GM12878 (cell line): Measurements from ENCODE around the gene SEPHS1.

ENCODE experiments used
- BACH1 ChIP-seq: fragments of 450-650 bp; IDR thresholded peaks from 2 replicates; pipeline ENCODE4 v1.6.1; 2017; ENCODE audit warnings: mild to moderate bottlenecking, borderline replicate concordance
- CTCF ChIP-seq, 3 experiments: IDR thresholded peaks in 2 of 3; conservative IDR thresholded peaks in 1 of 3; 2 replicates each; pipeline ENCODE4 v1.5.1; 2011; ENCODE audit warnings: low read depth in 3 of 3, low read length in 3 of 3, mild to moderate bottlenecking in 3 of 3, control low read depth in 2 of 3, moderate library complexity in 2 of 3, inconsistent platforms in 1 of 3, mixed read lengths in 1 of 3; ENCODE audit not compliant: control insufficient read depth in 2 of 3, insufficient read depth in 1 of 3; ENCODE audit errors: extremely low read depth in 1 of 3
- ESRRA ChIP-seq: IDR thresholded peaks from 2 replicates; pipeline ENCODE4 v1.6.1; 2012; ENCODE audit warnings: mild to moderate bottlenecking, low read length, improper control_type of control experiment
- FOXK2 ChIP-seq: fragments of 450-650 bp; IDR thresholded peaks from 2 replicates; pipeline ENCODE4 v1.6.1; 2017; ENCODE audit warnings: mild to moderate bottlenecking, moderate library complexity
- JUND ChIP-seq: IDR thresholded peaks from 2 replicates; pipeline ENCODE4 v1.6.1; 2012; ENCODE audit warnings: low read depth, mild to moderate bottlenecking, low read length, improper control_type of control experiment, moderate library complexity
- MXI1 ChIP-seq: fragments of 150-350 bp; IDR thresholded peaks from 2 replicates; pipeline ENCODE4 v1.6.1; 2011; ENCODE audit warnings: low read depth, mild to moderate bottlenecking, inconsistent platforms, low read length, improper control_type of control experiment
- PBX3 ChIP-seq: IDR thresholded peaks from 2 replicates; pipeline ENCODE4 v1.6.1; 2011; ENCODE audit warnings: mild to moderate bottlenecking, low read depth, low read length, moderate library complexity; ENCODE audit not compliant: insufficient replicate concordance
- POLR2A ChIP-seq: IDR thresholded peaks from 2 replicates; pipeline ENCODE4 v1.6.1; 2011; ENCODE audit warnings: low read depth, mild to moderate bottlenecking, low read length
- SIX5 ChIP-seq: IDR thresholded peaks from 2 replicates; pipeline ENCODE4 v1.6.1; 2011; ENCODE audit warnings: mild to moderate bottlenecking, low read depth, low read length, moderate library complexity; ENCODE audit not compliant: severe bottlenecking
- WRNIP1 ChIP-seq: IDR thresholded peaks from 2 replicates; pipeline ENCODE4 v1.6.1; 2011; ENCODE audit warnings: low read depth, low read length, improper control_type of control experiment, borderline replicate concordance
- YBX1 ChIP-seq: fragments of 450-650 bp; IDR thresholded peaks from 2 replicates; pipeline ENCODE4 v1.6.1; 2016; ENCODE audit warnings: antibody characterized with exemption
- ZBTB33 ChIP-seq: fragments of 450-650 bp; IDR thresholded peaks from 2 replicates; pipeline ENCODE4 v1.6.1; 2017; ENCODE audit warnings: mild to moderate bottlenecking
- ZNF592 ChIP-seq: fragments of 450-650 bp; IDR thresholded peaks from 2 replicates; pipeline ENCODE4 v1.6.1; 2017; ENCODE audit warnings: mild to moderate bottlenecking, moderate library complexity

- no peak for TF ChIP-seq POLR2A
- TF ChIP-seq BACH1, result no peak
- TF ChIP-seq JUND, result no peak
- no peak for TF ChIP-seq ZBTB33
- no peak for TF ChIP-seq FOXK2
- no peak for TF ChIP-seq WRNIP1
- TF ChIP-seq SIX5, result no peak
- no peak for TF ChIP-seq PBX3
- no peak for TF ChIP-seq ESRRA
- no peak for TF ChIP-seq CTCF (IDR thresholded peaks at IDR 0.05 in 2 of 3, conservative IDR thresholded peaks at IDR 0.05 in 1 of 3; ENCODE audit: control insufficient read depth in 2 of 3, extremely low read depth in 1 of 3, insufficient read depth in 1 of 3, low read depth in 3 of 3, low read length in 3 of 3)
- no peak for TF ChIP-seq MXI1
- no peak for TF ChIP-seq YBX1
- no peak for TF ChIP-seq ZNF592
Observed at GRCh38 chr10:13383399-13383761, 35.3 kb upstream of the SEPHS1 start.
